Putamen (tissue), 1 donor: ENCODE results near the gene RBM33.
"Not testable (repeated sequence)": the region's sequence is repeated elsewhere in the genome, so short reads cannot be mapped to it uniquely, and the experiment has no call there.

Experiments used
- DNase-seq: peaks from one replicate; pipeline ENCODE4 v3.0.0-alpha.2; 2016; ENCODE audit warnings: low spot score

RBM33 gene

GRCh38 chr7:155809332-155809946 lies 165.0 kb downstream of the RBM33 start:
- no peak for DNase-seq

- no peak for DNase-seq
Measured at GRCh38 chr7:155809947-155810769, 165.7 kb downstream of the RBM33 start.

GRCh38 chr7:155810770-155811559 lies 166.5 kb downstream of the RBM33 start:
- no peak for DNase-seq

- no peak for DNase-seq
Measured at GRCh38 chr7:155811560-155811894, 167.1 kb downstream of the RBM33 start.

GRCh38 chr7:155811895-155812761 lies 167.7 kb downstream of the RBM33 start, which contains the start of gene SHH:
Gene SHH, minus strand, starts transcription at chr7:155812463. Its CDS starts 341 bp downstream, at chr7:155812122.
- no peak for DNase-seq

- DNase-seq: no peak
Measured at GRCh38 chr7:155813125-155813524, 168.7 kb downstream of the RBM33 start.

GRCh38 chr7:155813546-155814315 lies 169.3 kb downstream of the RBM33 start:
- DNase-seq: no peak

GRCh38 chr7:155814316-155815276 lies 170.1 kb downstream of the RBM33 start:
- DNase-seq: no peak

GRCh38 chr7:155815332-155816191 lies 171.1 kb downstream of the RBM33 start:
- DNase-seq: no peak

GRCh38 chr7:155816192-155816508 lies 171.7 kb downstream of the RBM33 start:
- no peak for DNase-seq

GRCh38 chr7:155816996-155817395 lies 172.5 kb downstream of the RBM33 start:
- no peak for DNase-seq

GRCh38 chr7:155817515-155817914 lies 173.1 kb downstream of the RBM33 start:
- not testable (repeated sequence) for DNase-seq

- no peak for DNase-seq
Measured at GRCh38 chr7:155818154-155818819, 173.8 kb downstream of the RBM33 start.

- DNase-seq: no peak
Measured at GRCh38 chr7:155818820-155819168, 174.3 kb downstream of the RBM33 start.

- DNase-seq: no peak
Measured at GRCh38 chr7:155819186-155819585, 174.7 kb downstream of the RBM33 start.

GRCh38 chr7:155820246-155820645 lies 175.8 kb downstream of the RBM33 start:
- no peak for DNase-seq

- no peak for DNase-seq
Measured at GRCh38 chr7:155820788-155821187, 176.3 kb downstream of the RBM33 start.

- DNase-seq: no peak
Measured at GRCh38 chr7:155821851-155822250, 177.4 kb downstream of the RBM33 start.
